Measurements from ENCODE around the gene NUBP2.

The NUBP2 gene

GRCh38 chr16:1780677-1781072 lies 2.1 kb upstream of the NUBP2 start:
- no peak for DNase-seq (ENCODE audit: low spot score)
- Mint-ChIP-seq H3K9me3 (no peaks in the 10 kb centered on the region), H3K27me3 (ENCODE audit: low read depth) (no peaks in the 10 kb centered on the region), H3K27ac (no peak overlapping the region), H3K4me3 (peak overlapping the region; percentile 85), H3K36me3 (ENCODE audit: low read depth) (peaks cover 7% of the 10 kb centered on the region), H3K4me1 (ENCODE audit: low read depth) (peaks cover 4% of the 10 kb centered on the region)

DNA sequence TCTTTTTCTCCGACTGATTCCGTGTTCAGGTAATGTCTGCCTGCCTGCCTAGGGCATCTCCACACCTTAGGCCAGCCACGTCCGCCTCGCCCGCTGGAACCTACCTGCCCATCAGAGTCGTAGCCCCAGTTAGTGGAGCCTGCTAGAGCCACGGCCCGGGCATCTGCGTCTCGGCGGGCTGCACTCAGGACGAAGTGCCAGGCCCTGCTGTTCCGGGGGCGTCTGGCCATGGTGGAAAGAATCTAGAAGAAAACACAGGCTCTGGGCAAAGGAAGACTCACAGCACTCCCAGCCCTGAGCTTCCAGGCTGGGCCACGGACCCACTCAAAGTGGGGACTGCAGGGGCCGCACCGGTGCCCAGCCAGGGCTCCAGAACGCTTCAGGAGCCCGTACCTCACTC lies 1.5 kb upstream of the NUBP2 start:
- peak overlapping the region; percentile 85 for H3K4me3 Mint-ChIP-seq
- H3K4me1 Mint-ChIP-seq (ENCODE audit: low read depth), result peaks cover 4% of the 10 kb centered on the region
- H3K27ac Mint-ChIP-seq, result peak overlapping the region; percentile 79
- no peak for DNase-seq (ENCODE audit: low spot score)
- no peaks in the 10 kb centered on the region for H3K9me3 Mint-ChIP-seq
- H3K36me3 Mint-ChIP-seq (ENCODE audit: low read depth), result peaks cover 7% of the 10 kb centered on the region
- H3K27me3 Mint-ChIP-seq (ENCODE audit: low read depth), result no peaks in the 10 kb centered on the region

DNA sequence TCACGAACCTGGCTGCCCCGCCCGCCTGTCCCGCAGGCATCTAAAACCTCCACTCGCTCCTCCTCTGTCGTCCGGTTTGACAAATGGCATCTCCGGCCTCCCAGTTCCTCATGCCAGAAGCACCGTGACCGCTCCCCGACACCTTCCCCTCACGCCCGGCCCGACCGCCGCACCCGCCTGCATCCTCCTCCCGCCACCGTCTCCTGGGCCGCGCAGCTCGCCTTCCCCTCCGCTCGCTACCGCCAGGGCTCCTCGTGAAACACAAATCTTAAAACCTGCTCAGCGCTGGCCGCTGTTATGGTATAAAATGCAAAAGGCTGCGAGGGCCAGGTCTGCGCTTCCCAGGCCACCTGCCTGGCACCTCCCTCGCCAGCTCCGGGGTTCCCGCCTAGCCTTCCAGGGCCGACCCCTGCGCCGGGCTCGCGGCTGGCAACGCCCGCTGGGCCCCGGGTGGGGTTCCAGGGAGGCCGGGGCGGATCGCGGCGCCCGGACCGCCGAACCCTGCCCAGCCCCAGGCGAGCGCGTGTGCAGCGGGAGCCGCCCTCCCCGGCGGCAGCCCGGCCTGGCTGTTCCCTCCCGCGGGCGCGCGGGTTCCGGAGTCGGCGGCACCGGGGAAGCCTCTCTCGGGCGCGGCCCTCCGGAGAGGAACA lies 877 bp upstream of the NUBP2 start:
- Mint-ChIP-seq H3K9me3 (no peaks in the 10 kb centered on the region), H3K36me3 (ENCODE audit: low read depth) (peaks cover 7% of the 10 kb centered on the region), H3K4me3 (peak overlapping the region; percentile 85), H3K4me1 (ENCODE audit: low read depth) (peaks cover 4% of the 10 kb centered on the region), H3K27me3 (ENCODE audit: low read depth) (no peaks in the 10 kb centered on the region), H3K27ac (peak overlapping the region; percentile 79)
- no peak for DNase-seq (ENCODE audit: low spot score)

DNA sequence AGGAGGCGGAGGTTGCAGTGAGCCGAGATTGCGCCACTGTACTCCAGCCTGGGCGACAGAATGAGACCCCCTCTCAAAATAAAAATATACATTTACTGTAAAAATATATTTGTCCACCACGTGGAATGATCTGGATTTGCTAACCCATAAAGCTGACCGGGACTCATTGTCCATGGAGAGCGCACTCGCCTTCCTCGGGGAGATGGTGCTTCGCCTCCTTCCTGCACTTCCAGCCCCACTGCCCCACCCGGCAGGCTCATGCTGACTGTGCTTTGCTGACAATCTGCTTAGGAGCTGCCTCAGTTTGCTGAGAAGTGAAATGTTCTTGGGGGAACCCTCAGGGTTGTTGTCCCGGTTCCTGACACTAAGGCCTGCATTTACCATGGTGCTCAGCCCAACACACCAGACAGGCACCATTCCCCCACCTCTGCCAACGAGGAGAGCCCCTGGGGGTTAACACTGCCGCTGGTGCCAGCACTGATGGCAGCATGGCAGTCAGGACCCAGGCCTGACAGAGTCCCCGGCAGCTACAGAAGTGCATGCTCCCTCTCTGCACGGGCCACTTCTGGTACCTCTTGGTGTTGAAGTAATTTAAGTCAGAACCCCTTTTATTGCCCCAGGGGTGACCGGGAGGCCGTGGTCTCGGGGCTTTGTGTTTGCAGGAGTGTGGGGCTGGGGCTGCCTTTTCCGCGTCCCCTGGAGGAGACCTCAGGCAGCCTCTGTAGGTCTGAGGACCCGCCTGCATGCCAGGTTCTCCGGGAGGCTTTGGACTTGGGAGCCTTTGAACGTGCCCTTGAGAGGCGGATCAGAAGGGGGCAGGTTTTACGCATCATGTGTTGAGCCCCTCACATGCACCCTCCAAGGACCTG lies 2.5 kb downstream of the NUBP2 start:
- Mint-ChIP-seq H3K9me3 (no peaks in the 10 kb centered on the region), H3K4me1 (ENCODE audit: low read depth) (peaks cover 4% of the 10 kb centered on the region), H3K36me3 (ENCODE audit: low read depth) (peaks cover 9% of the 10 kb centered on the region), H3K4me3 (peak overlapping the region; percentile 50), H3K27ac (peak overlapping the region; percentile 55), H3K27me3 (ENCODE audit: low read depth) (no peaks in the 10 kb centered on the region)
- DNase-seq (ENCODE audit: low spot score), result no peak

DNA sequence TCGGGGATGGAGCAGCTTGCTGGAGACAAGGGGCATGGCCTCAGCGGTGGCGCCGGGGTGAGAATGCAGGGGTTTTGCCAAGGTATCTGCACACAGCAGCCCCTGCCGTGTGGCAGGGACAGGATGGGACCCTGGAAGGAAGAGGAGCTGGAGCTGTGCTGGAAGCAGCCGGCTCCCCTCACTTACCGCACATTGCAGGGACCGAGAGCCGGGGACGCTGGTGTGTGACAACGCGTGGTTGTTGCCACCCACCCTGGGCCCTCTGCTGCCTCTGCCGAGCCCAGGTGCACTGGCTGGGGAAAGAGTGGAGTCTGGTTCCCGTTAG lies 3.0 kb downstream of the NUBP2 start:
- DNase-seq (ENCODE audit: low spot score), result no peak
- H3K4me3 Mint-ChIP-seq, result no peak overlapping the region

GRCh38 chr16:1786242-1787055 lies 3.7 kb downstream of the NUBP2 start:
- H3K9me3 Mint-ChIP-seq, result no peaks in the 10 kb centered on the region
- H3K4me1 Mint-ChIP-seq (ENCODE audit: low read depth), result peaks cover 2% of the 10 kb centered on the region
- H3K4me3 Mint-ChIP-seq, result no peak overlapping the region
- DNase-seq (ENCODE audit: low spot score), result no peak
- H3K36me3 Mint-ChIP-seq (ENCODE audit: low read depth), result peaks cover 10% of the 10 kb centered on the region
- no peak overlapping the region for H3K27ac Mint-ChIP-seq
- no peaks in the 10 kb centered on the region for H3K27me3 Mint-ChIP-seq (ENCODE audit: low read depth)

More for the DNA sequence above, 3.0 kb downstream of the NUBP2 start:
- H3K4me1 Mint-ChIP-seq (ENCODE audit: low read depth), result peaks cover 4% of the 10 kb centered on the region
- H3K27me3 Mint-ChIP-seq (ENCODE audit: low read depth), result no peaks in the 10 kb centered on the region
- H3K9me3 Mint-ChIP-seq, result no peaks in the 10 kb centered on the region
- no peak overlapping the region for H3K27ac Mint-ChIP-seq
- peaks cover 10% of the 10 kb centered on the region for H3K36me3 Mint-ChIP-seq (ENCODE audit: low read depth)

- peaks cover 10% of the 10 kb centered on the region for H3K36me3 Mint-ChIP-seq (ENCODE audit: low read depth)
- no peak overlapping the region for H3K27ac Mint-ChIP-seq
- H3K4me1 Mint-ChIP-seq (ENCODE audit: low read depth), result no peaks in the 10 kb centered on the region
- H3K4me3 Mint-ChIP-seq, result no peak overlapping the region
- H3K9me3 Mint-ChIP-seq, result no peaks in the 10 kb centered on the region
- no peaks in the 10 kb centered on the region for H3K27me3 Mint-ChIP-seq (ENCODE audit: low read depth)
- no peak for DNase-seq (ENCODE audit: low spot score)
Measured at GRCh38 chr16:1787056-1787321, 4.2 kb downstream of the NUBP2 start.

- Mint-ChIP-seq H3K27ac (no peak overlapping the region), H3K4me1 (ENCODE audit: low read depth) (no peaks in the 10 kb centered on the region), H3K4me3 (no peak overlapping the region), H3K36me3 (ENCODE audit: low read depth) (peaks cover 10% of the 10 kb centered on the region), H3K9me3 (no peaks in the 10 kb centered on the region), H3K27me3 (ENCODE audit: low read depth) (no peaks in the 10 kb centered on the region)
- no peak for DNase-seq (ENCODE audit: low spot score)
Measured at GRCh38 chr16:1787322-1788094, 4.7 kb downstream of the NUBP2 start.

DNA sequence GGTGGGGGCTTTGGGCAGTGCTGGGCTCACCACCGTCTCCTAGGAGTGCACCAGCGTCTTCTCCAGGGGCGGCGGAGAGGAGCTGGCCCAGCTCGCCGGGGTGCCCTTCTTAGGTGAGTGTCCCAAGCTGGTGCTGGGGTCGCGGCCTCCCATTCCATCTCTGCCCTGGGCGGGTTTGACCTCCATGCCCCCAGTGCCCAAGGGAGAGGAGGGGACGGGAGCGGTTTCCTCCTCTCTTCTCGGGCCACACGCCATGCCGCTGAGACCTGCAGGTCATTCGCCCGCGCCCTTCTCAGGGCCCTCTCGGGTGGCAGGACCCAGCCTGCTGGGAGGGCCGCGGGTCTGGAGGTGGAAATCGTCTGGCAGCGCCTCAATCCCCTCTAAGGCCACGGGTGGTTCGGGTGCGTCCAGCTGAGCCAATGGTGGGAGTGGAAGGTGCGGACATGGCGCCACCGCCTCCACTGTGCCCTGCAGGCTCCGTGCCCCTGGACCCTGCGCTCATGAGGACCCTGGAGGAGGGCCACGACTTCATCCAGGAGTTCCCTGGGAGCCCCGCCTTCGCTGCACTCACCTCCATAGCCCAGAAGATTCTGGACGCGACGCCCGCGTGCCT lies 5.4 kb downstream of the NUBP2 start:
- no peak overlapping the region for H3K27ac Mint-ChIP-seq
- H3K4me1 Mint-ChIP-seq (ENCODE audit: low read depth), result no peaks in the 10 kb centered on the region
- DNase-seq (ENCODE audit: low spot score), result peak; percentile 3
- no peaks in the 10 kb centered on the region for H3K27me3 Mint-ChIP-seq (ENCODE audit: low read depth)
- H3K36me3 Mint-ChIP-seq (ENCODE audit: low read depth), result peaks cover 10% of the 10 kb centered on the region
- H3K4me3 Mint-ChIP-seq, result no peak overlapping the region
- H3K9me3 Mint-ChIP-seq, result no peaks in the 10 kb centered on the region

- H3K36me3 Mint-ChIP-seq (ENCODE audit: low read depth), result peaks cover 7% of the 10 kb centered on the region
- no peak overlapping the region for H3K27ac Mint-ChIP-seq
Measured at GRCh38 chr16:1788708-1789100, 5.9 kb downstream of the NUBP2 start.

GRCh38 chr16:1789643-1790045 lies 6.9 kb downstream of the NUBP2 start:
- Mint-ChIP-seq H3K27ac (no peak overlapping the region), H3K36me3 (ENCODE audit: low read depth) (peaks cover 6% of the 10 kb centered on the region), H3K4me3 (no peak overlapping the region), H3K27me3 (ENCODE audit: low read depth) (no peaks in the 10 kb centered on the region), H3K4me1 (ENCODE audit: low read depth) (no peaks in the 10 kb centered on the region), H3K9me3 (no peaks in the 10 kb centered on the region)
- no peak for DNase-seq (ENCODE audit: low spot score)

More at GRCh38 chr16:1788708-1789100, 5.9 kb downstream of the NUBP2 start:
- Mint-ChIP-seq H3K4me1 (ENCODE audit: low read depth) (no peaks in the 10 kb centered on the region), H3K4me3 (no peak overlapping the region), H3K27me3 (ENCODE audit: low read depth) (no peaks in the 10 kb centered on the region), H3K9me3 (no peaks in the 10 kb centered on the region)
- no peak for DNase-seq (ENCODE audit: low spot score)

DNA sequence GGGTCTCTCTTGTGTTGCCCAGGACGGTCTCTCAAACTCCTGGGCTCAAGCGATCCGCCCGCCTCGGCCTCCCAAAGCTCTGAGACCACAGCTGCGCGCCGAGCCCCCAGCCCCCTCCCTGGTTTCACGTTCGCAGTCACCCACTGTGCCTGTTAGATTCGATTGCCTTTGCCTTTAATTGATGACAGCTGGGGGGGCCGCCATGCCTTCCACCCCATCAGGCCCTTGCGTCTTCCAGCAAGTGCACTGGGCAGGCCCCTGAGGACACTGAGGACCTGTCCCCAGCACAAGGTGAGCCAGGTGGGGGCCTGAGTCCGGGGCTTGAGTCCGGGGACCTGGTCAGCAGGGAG lies 7.5 kb downstream of the NUBP2 start:
- peaks cover 3% of the 10 kb centered on the region for H3K36me3 Mint-ChIP-seq (ENCODE audit: low read depth)
- no peaks in the 10 kb centered on the region for H3K27me3 Mint-ChIP-seq (ENCODE audit: low read depth)
- DNase-seq (ENCODE audit: low spot score), result no peak
- no peaks in the 10 kb centered on the region for H3K9me3 Mint-ChIP-seq
- H3K4me3 Mint-ChIP-seq, result no peak overlapping the region
- H3K27ac Mint-ChIP-seq, result no peak overlapping the region
- no peaks in the 10 kb centered on the region for H3K4me1 Mint-ChIP-seq (ENCODE audit: low read depth)

GRCh38 chr16:1790611-1791255 lies 8.0 kb downstream of the NUBP2 start:
- Mint-ChIP-seq H3K36me3 (ENCODE audit: low read depth) (peaks cover 3% of the 10 kb centered on the region), H3K27ac (no peak overlapping the region), H3K4me1 (ENCODE audit: low read depth) (no peaks in the 10 kb centered on the region), H3K9me3 (no peaks in the 10 kb centered on the region), H3K4me3 (no peak overlapping the region), H3K27me3 (ENCODE audit: low read depth) (no peaks in the 10 kb centered on the region)
- DNase-seq (ENCODE audit: low spot score), result peak; percentile 3

All from T-helper 2 cell treated with Interferon-gamma antibody and Interleukin-4, amounts not matched to agents 5 μg/mL and 100 μg/mL, for 36 hours (primary cell).